Stimulated activated CD4-positive, alpha-beta T cell treated with anti-CD3 and anti-CD28 coated beads, Interleukin-2, amount 100 ng/mL, for 48 hours (primary cell): ENCODE data around the gene NCBP2.
"Not testable (repeated sequence)": the region's sequence is repeated elsewhere in the genome, so short reads cannot be mapped to it uniquely, and the experiment has no call there.

Experiments used
- DNase-seq, 2 donors: peaks; one replicate each; pipeline ENCODE4 v3.0.0-alpha.2; 2020

The NCBP2 gene

DNA sequence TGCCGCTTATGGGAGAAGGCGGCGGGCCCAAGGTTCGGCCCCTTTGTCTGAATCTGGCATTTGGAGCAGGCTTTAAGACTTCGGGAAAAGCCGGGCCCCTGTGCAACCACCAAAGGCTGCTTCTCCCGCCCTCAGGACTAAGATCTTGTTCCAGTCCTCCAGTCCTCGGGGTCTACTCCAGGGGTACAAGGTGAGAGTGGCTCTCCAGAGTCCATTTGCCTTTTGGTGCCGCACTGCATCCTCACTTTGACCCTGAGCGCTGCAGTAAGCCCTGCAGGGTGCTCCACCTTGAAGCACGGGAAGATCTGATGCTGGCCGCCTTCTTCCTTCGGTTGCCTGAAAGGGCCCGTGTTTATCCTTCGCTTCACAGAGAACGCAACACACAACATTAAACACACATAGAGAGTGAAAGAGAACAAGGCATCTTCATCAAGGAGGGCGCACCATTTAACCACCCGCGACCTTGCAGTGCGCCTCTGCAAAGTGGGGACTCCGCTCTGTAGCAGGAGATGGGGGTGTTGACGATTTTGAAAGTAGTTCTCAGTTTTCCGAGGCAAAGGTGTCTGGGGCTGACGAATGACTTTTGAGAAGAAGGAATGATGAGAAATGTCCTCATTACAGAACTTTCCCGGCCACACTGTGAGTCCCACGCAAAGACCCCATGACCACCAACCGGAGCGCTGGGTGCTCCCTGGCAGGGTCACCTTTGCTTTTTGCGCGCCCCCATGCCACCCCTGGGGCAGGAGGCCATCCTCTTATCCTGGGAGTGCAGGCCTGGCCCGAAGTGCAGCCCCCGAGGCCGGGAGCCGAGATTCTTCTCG, 25.3 kb upstream of the NCBP2 start:
- DNase-seq: no peak

DNA sequence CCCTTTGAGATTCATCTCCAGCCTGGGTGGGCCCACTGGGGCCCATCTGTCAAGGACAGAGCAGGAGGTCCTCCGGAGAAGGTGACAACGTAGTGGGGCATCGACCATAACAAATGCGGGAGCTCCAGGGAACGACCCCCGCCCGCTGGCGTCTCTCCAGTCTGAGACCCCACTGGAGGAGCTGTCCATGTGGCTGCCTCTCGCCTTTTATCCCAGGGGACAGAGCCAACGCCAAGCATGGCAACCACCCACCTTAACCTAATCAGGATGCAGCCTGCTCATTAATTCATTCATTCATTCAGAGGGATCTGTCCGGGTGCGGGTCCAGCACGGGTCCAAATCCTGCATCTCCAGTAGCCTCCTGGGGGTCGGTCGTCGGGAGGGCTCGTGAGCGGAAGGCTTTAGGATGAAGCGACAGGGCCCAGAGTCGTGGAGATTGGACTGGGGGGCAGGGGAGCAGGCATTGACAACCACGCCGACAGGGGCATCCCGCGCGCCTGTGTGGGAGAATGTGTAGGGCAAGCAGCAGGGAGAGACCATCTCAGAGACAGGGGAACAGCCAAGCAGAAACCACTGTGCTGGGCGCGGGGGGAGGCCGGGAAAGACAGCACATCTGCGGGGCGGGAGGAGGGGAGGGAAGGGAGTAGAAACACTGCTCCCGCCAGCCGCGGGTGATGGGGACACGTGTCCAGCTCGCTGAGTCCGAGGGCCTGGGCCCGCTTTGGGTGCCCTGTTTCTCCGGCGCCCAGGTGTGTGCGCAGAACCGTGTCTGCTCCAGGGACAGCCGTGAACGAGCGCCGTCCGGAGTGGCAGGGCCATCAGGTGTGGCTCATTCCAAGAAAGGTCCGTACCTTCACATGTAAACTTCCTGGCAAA, 24.4 kb upstream of the NCBP2 start:
- DNase-seq: no peak

DNA sequence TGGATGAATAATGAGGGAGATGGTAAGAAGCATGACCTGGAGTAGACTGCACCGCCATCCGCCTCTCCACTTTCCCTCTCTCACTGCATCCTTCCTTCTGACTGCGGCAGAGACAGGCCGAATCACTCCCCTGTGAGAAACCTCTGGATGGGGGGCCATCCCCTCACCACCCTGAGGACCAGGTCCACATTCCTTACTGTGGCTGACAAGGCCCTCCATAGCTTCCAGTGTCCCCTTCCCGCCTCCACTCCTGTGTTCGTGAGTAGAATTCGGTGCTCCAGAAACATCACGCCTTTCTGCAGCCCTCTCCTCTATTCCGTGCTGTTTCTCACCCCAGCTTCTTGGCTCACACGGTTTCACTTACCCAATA, 23.5 kb upstream of the NCBP2 start:
- no peak for DNase-seq

DNA sequence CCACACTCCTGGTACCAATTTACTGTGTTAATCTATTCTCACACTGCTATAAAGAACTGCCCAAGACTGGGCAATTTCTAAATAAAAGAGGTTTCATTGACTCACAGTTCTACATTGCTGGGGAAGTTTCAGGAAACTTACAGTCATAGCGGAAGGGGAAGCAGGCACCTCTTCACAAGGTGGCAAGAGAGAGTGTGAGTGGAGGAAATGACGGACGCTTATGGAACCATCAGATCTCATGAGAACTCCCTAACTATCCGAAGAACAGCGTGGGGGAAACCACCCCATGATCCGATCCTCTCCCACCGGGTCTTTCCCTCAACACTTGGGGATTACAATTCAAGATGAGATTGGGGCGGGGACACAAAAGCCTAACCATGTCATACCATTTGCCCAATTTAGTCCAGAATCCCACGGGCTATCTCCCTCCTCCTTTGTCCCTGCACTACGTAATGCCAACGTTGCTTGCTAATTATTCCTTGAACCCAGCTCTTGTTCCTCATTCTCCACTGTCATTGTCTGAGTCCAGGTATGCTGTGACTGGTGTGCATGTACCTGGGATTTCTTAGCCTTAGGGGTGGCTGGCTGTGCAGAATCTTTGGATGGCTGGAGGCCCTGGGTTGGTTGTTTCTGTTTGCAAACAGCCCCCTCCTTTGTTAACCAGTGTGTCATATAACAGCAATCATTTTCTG, 22.9 kb upstream of the NCBP2 start:
- no peak for DNase-seq

DNA sequence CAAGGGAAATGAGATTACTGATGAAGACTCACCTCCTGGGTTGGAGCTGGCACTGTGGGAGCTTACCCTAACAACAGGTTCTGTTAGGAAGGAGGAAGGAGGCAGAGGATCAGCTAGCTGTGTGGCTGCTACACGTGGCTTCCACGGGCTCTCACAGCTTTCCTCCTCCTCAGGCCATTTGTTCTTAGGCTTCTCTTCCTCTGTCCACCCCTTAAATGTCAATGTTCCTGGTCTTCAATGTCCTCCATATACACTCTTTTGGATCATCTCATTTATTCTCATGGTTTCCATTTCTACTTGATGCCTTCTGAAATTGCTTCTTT, 21.3 kb upstream of the NCBP2 start:
- no peak for DNase-seq

DNA sequence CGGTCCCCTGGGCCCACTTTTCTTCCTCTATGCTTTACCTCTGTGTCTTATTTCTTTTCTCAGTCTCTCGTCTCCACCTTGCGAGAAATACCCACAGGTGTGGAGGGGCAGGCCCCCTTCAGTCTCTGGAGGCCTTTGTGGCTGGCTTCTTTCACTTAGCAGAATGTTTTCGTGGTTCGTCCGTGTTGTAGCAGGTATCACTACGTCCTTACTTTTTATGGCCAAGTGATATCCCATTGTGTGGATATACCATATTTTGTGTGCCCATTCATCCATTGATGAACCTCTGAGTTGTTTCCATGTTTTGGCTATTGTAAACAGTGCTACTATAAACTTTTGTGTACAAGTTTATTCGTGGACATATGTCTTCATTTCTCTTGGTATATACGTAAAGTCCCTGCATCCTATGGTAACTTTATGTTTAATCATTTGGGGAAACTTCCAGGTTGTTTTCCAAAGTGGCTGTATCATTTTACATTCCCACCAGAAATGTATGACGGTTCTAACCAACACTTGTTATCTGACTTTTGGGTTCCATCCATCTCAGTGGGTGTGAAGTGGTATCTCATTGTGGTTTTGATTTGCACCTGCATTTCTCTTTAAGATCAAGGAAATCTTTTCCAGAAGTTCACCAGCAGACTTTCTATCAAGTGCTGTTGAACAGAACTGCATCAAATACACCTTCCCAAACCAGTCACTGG, 20.8 kb upstream of the NCBP2 start:
- DNase-seq: no peak

DNA sequence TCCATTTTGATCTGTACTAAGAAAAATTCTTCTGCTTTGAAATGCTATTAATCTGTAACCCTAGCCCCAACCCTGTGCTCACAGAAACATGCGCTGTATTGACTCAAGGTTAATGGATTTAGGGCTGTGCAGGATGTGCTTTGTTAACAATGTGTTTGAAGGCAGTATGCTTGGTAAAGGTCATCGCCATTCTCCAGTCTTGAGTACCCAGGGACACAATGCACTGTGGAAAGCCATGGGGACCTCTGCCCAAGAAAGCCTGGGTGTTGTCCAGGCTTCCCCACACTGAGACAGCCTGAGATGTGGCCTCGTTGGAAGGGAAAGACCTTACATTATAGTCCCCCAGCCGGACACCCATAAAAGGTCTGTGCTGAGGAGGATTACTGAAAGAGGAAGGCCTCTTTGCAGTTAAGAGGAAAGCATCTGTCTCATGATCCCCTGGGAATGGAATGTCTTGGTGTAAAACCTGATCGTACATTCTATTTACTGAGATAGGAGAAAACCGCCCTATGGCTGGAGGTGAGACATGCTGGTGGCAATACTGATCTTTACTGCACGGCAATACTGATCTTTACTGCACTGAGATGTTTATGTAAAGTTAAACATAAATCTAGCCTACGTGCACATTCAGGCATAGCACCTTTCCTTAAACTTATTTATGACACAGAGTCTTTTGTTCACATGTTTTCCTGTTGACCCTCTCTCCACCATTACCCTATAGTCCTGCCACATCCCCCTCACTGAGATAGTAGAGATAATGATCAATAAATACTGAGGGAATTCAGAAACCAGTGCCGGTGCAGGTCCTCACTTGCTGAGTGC, 20.0 kb upstream of the NCBP2 start:
- DNase-seq: no peak

DNA sequence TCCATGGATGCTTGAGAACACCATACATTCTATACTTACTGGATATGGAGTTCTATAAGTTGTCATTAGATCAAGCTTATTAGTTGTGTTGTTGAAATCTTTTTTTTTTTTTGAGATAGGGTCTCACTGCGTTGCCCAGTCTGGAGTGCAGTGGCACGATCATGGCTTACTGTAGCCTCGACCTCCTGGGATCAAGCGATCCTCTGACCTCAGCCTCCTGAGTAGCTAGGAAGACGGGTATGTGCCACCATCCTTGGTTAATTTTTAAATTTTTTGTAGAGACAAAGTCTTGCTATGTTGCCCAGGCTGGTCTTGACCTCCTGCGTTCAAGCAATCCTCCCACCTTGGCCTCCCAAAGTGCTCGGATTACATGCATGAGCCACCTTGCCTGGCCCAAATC, 12.5 kb upstream of the NCBP2 start:
- no peak for DNase-seq

DNA sequence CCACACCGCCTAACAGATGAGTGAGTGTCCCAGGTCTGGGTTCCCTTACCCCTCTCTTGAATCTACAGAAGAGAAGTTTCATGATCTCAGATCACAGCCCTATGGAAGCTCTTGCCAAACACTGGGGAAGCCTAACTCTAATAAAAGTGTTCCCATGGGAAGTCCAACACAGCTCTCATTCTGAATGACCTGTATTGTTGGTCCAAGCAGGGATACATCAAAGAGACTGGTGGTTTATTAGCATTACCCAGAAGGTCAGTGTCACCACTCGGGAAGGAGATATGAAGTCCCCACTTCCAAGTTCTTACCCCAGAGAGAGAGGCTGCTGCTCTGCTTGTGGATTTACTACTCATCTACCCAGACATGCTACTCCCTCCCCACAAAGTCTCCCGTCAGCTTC, 9.0 kb upstream of the NCBP2 start:
- no peak for DNase-seq

DNA sequence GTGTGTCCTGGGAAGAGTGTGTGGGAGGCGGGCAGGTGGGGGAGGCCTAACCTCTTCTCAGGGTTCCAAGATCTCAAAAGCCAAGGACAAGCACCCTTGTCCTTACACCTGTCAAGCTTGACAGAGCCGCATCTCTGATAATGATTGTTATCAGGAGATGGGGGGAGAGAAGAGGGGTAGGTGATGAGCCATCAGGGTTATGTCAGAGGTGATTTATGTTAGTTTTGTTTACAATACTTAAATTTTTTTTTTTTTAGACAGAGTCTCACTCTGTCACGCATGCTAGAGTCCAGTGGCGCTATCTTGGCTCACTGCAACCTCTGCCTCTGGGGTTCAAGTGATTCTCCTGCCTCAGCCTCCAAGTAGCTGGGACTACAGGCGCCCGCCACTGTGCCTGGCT, 7.4 kb upstream of the NCBP2 start:
- no peak for DNase-seq

DNA sequence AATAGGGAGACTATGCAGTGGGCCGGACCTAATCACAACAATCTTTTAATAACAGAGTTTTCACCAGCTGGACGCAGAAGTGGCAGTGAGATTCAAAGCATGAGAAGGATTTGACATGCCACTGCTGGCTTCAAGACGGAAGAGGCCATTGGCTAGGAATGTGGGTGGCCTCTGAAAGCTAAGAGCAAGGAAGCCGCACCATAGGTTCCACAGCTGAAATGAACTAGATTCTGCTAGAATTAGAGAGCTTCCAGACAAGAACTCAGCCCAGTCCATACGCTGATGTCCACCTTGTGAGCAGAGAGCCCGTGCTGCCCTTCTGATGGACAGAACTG, 6.9 kb upstream of the NCBP2 start:
- DNase-seq: no peak

DNA sequence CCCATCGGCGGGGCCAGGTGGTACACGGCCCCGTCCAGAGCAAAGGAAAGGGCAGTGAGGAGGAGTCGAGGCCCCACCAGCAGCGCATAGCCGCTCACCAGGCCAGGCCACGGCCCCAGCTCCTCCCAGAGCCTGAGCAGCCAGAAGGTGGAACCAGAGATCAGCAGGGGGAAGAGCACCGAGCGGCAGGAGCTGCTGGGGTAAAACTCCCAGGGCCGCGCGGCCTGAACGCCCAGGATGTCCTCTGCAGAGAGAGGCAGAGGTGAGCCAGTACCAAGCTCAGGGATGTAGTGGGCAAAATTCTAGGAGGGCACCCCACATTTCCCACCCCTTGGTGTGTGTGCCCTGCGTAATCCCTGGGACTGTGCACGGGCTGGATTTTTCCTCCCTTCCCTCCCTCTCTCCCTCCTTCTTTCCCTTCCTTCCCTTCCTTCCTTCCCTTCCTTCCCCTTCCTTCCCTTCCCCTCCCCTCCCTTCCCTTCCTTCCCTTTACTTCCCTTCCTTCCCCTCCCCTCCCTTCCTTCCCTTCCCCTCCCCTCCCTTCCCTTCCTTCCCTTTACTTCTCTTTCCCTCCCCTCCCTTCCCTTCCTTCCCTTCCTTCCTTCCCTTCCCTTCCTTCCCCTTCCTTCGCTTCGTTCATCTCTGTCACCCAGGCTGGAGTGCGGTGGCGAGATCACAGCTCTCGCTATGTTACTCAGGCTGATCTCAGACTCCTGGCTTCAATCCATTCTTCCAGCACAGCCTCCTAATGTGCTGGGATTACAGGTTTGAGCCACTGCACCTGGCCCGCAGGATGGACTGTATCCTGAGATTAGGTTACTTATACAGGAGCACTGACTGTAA, 6.3 kb upstream of the NCBP2 start:
- DNase-seq: no peak

DNA sequence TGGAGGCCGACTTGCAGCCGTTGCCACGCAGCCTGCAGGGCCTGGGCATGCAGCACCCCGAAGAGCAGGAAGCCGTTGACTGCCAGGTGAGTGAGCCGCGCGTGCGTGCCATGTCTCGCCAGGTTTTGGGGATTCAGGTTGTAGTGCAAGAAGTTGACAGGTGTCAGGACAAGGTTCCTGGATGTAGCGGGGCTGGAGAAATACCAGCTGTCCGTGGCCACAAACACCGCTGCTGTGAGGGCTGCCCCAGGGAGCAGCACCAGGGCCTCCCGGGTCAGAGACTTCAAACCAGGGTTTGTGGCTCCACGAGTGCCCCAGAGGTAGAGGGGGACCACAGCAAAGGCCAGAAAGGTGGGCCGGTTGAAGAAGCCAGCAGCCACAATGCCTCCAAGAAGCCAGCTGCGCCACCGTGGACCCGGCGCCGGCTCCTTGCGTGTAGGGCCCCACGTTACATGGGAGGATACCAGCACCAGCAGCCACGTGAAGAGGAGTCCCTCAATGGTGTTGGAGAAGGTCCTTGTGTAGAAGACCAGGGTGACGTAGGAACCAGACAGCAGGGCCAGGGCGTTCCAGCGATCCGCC, 5.6 kb upstream of the NCBP2 start:
- no peak for DNase-seq

DNA sequence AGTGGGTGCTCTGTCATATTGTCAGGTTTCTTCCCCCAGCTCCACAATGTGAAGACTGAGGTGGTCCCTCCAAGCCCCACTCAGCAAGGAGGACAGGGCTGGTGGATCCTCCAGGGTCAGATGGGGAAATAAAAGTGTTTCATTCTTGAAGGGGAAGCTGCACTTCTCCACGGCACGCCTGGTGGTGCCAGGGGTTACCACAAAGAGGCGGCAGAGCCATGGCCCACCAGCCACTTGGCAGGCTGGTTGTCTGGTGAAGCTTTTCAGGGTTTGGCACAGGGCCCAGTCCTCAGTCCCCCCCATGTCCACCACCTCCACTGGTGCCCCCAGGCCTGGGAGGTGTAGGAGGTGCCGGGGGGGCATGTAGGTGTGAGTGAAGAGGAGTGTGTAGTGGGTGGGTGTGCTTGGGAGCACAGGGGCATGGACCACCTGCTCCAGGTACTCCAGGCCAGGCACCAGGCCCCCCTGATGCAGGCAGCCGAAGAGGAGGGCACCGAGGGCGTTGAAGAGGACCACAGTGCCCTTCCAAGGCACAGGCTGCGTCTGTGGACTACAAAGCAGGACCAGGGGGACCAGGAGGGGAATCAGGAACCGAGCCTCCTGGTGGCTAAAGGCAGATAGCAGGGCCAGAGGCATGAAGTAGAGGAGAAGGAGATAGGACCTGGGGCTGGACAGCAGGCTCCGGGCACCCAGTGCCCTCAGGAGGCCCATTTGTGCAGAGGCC, 5.0 kb upstream of the NCBP2 start:
- DNase-seq: no peak

DNA sequence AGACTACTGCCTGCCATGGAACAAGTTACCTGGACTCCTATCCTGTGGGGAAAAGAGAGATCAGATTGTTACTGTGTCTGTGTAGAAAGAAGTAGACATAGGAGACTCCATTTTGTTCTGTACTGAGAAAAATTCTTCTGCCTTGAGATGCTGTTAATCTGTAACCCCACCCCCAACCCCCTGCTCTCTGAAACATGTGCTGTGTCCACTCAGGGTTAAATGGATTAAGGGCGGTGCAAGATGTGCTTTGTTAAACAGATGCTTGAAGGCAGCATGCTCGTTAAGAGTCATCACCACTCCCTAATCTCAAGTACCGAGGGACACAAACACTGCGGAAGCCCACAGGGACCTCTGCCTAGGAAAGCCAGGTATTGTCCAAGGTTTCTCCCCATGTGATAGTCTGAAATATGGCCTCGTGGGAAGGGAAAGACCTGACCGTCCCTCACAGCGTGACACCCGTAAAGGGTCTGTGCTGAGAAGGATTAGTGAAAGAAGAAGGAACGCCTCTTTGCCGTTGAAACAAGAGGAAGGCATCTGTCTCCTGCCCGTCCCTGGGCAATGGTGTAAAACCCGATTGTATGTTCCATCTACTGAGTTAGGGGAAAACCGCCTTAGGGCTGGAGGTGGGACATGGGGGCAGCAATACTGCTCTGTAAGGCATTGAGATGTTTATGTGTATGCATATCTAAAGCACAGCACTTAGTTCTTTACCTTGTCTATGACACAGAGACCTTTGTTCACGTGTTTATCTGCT, 1.9 kb upstream of the NCBP2 start:
- DNase-seq: not testable (repeated sequence)

DNA sequence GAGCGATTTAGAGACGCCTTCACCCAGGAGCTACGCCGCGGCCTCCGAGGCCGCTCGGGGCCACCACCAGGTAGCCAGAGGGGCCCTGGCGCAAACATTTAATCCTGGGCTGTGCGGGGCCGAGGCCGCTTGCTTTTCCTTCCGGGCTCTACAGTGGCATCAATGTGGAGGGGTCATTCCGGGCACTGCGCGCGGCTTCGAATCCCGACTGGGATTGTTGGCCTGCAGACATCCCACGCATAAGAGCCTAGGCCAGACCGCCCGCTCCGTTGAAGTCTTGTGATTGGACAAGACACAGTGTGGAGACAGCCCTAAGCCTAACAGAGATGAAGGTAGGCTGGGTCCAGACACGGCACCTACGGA, 568 bp upstream of the NCBP2 start:
- DNase-seq: no peak

DNA sequence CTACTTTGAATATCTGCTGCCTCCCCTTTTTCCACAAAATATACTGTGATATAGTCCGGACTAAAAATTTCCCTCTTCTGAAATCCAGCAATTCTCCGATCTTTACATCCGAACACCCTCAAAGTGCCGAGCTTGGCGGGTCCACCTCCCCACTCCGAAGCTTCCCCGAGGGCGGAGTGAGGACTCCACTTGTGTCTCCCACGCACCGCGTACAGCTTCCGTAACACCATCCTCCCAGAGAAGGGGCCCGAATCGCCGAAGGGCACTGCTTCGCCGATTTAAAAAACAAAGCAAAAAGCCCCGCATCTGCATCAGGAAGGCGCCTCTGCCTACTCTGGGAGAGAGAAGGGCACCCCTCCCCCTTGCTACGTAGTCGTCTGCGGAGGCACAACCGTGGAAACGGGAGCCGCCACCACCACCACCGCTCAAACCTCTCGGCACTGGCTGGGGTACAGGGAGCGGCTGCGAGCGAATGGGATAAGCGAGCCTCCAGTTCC, 551 bp downstream of the NCBP2 start:
- DNase-seq: peak; percentile 52 to 56

DNA sequence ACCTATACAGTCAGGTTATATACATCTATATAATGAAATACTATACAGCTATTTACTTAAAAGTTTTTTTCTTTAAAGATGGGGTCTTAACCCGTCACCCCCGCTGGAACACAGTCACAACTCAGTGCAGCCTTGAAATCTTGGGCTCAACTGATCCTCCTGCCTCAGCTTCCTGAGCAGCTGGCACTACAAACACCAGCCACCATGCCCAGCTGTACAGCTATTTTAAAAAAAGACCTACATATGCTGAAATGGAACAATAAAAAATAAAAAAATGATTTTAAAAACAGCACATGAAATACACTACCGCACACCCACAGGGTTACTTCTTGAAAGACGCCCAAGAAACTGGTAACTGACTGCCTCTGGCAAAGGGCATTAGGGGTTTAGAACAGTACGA, 3.8 kb downstream of the NCBP2 start:
- DNase-seq: no peak

DNA sequence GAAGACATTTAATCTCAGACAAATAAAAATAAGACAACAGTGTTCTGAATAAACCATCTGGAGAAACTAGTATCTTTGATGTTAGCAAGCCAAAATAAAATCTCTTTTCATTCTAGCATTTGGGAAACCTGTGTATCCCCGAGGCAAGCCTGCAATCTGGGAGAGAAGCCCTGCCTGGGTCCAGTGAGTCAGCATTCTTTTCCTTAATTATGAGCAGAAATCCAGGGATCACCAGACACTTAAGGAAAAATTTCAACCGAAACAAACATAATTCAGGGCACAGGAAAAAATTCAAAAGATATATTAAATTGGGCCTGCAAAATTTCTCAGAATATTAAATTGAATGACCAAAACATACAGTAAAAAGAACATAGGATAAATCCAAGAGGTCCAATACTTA, 4.2 kb downstream of the NCBP2 start:
- no peak for DNase-seq

DNA sequence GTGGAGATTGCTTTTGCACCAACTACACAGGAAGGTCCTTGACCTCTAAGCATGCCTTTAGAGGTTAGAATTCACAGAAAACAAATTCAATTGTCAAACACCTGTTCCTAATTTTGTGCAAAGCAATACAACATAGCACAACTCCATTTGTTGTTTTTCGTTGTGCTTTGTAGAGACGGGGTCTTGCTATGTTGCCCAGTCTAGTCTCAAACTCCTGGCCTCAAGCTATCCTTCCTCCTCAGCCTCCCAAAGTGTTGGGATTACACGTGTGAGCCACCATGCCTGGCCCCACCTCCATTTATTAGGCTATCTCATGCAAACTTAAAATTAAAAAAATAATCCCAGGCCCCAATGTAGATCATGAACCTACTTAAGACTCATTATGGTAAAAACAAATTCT, 6.0 kb downstream of the NCBP2 start:
- DNase-seq: no peak
